GM23338 (cell line): ENCODE data around the gene SLC37A1. TPM values are rescaled to one million over a fixed set of nuclear protein-coding genes. Genes with fewer than 3 reads are reported as not detected.

Source experiments
- ATAC-seq: fragments of 200-7000 bp; cut with Tn5 transposase; 3 replicates; pipeline ENCODE4 v1.9.1; 2020
- DNase-seq: peaks from one replicate; pipeline ENCODE4 v3.0.0-alpha.2; 2015; ENCODE audit warnings: low spot score
- H2AFZ ChIP-seq: fragments of 200-600 bp; sonication (generic); 2 replicates; pipeline ENCODE4 v1.8.0; 2016; ENCODE audit warnings: antibody characterized with exemption, mild to moderate bottlenecking, moderate library complexity
- H3F3A ChIP-seq: fragments of 200-600 bp; sonication (generic); replicated peaks from 2 replicates; pipeline ENCODE4 v1.8.0; 2017; ENCODE audit warnings: antibody characterized with exemption, mixed run types, low read depth
- H3K27ac ChIP-seq: fragments of 200-600 bp; sonication (generic); 2 replicates; pipeline ENCODE4 v1.6.1; 2016; ENCODE audit warnings: low read depth
- H3K27me3 ChIP-seq: fragments of 200-600 bp; sonication (generic); 2 replicates; pipeline ENCODE4 v1.8.0; 2016; ENCODE audit warnings: mild to moderate bottlenecking, mixed run types, moderate library complexity; ENCODE audit not compliant: insufficient read depth
- H3K36me3 ChIP-seq: fragments of 200-600 bp; sonication (generic); 2 replicates; pipeline ENCODE4 v1.8.0; 2016; ENCODE audit warnings: mild to moderate bottlenecking; ENCODE audit not compliant: insufficient read depth
- H3K4me1 ChIP-seq: fragments of 200-600 bp; sonication (generic); 2 replicates; pipeline ENCODE4 v1.8.0; 2016; ENCODE audit warnings: mild to moderate bottlenecking, moderate library complexity; ENCODE audit not compliant: insufficient read depth
- H3K4me2 ChIP-seq: fragments of 200-600 bp; sonication (generic); 2 replicates; pipeline ENCODE4 v1.7.1; 2017; ENCODE audit warnings: mixed run types
- H3K4me3 ChIP-seq: fragments of 200-600 bp; sonication (generic); 2 replicates; pipeline ENCODE4 v1.6.1; 2016; ENCODE audit warnings: mixed run types
- H3K79me2 ChIP-seq: fragments of 200-600 bp; sonication (generic); replicated peaks from 2 replicates; pipeline ENCODE4 v1.8.0; 2017; ENCODE audit warnings: mild to moderate bottlenecking; ENCODE audit not compliant: insufficient read depth
- H3K9me2 ChIP-seq: fragments of 200-600 bp; sonication (generic); 2 replicates; pipeline ENCODE4 v1.8.0; 2017; ENCODE audit not compliant: insufficient read depth
- H4K20me1 ChIP-seq: fragments of 200-600 bp; sonication (generic); replicated peaks from 2 replicates; pipeline ENCODE4 v1.8.0; 2017; ENCODE audit warnings: mild to moderate bottlenecking; ENCODE audit not compliant: insufficient read depth
- H3K27ac Mint-ChIP-seq: 2 replicates; pipeline ENCODE4 v1.8.0; 2020; ENCODE audit warnings: inconsistent platforms, mild to moderate bottlenecking, moderate library complexity, mixed read lengths
- H3K27me3 Mint-ChIP-seq: 3 replicates; pipeline ENCODE4 v1.8.0; 2022; ENCODE audit warnings: low read depth, mild to moderate bottlenecking, moderate library complexity, mixed read lengths, inconsistent platforms; ENCODE audit not compliant: insufficient read depth, poor library complexity
- H3K36me3 Mint-ChIP-seq: 3 replicates; pipeline ENCODE4 v1.8.0; 2021; ENCODE audit warnings: low read depth, mild to moderate bottlenecking, inconsistent platforms, moderate library complexity, mixed read lengths
- H3K4me1 Mint-ChIP-seq: 3 replicates; pipeline ENCODE4 v1.8.0; 2020; ENCODE audit warnings: mild to moderate bottlenecking, inconsistent platforms, mixed read lengths
- H3K4me3 Mint-ChIP-seq: 3 replicates; pipeline ENCODE4 v1.8.0; 2021; ENCODE audit warnings: moderate library complexity, mild to moderate bottlenecking, inconsistent platforms, mixed read lengths
- H3K9me3 Mint-ChIP-seq: 3 replicates; pipeline ENCODE4 v1.8.0; 2020; ENCODE audit warnings: moderate library complexity, mild to moderate bottlenecking, inconsistent platforms, mixed read lengths
- CREB1 ChIP-seq: fragments of 250-450 bp; sonication (Bioruptor Pico); IDR thresholded peaks from 2 replicates; pipeline ENCODE4 v1.5.0; 2020; ENCODE audit warnings: low read depth, mild to moderate bottlenecking, moderate library complexity
- EZH2 ChIP-seq: fragments of 200-600 bp; sonication (generic); IDR thresholded peaks from one replicate; pipeline ENCODE4 v1.8.0; 2017; ENCODE audit warnings: antibody characterized with exemption, mild to moderate bottlenecking, low read depth; ENCODE audit not compliant: unreplicated experiment
- EZH2phosphoT487 ChIP-seq: fragments of 200-600 bp; sonication (generic); IDR thresholded peaks from one replicate; pipeline ENCODE4 v1.8.1; 2018; ENCODE audit warnings: antibody characterized with exemption; ENCODE audit not compliant: unreplicated experiment
- JUNB ChIP-seq: IDR thresholded peaks from one replicate; pipeline ENCODE4 v1.6.1; 2016; ENCODE audit warnings: antibody characterized with exemption; ENCODE audit not compliant: unreplicated experiment
- NANOG ChIP-seq: IDR thresholded peaks from 2 replicates; pipeline ENCODE4 v1.6.1; 2016; ENCODE audit warnings: antibody characterized with exemption, borderline replicate concordance
- POLR2AphosphoS5 ChIP-seq: IDR thresholded peaks from 2 replicates; pipeline ENCODE4 v1.6.1; 2016; ENCODE audit warnings: antibody characterized with exemption, low read depth
- STAT1 ChIP-seq: IDR thresholded peaks from one replicate; pipeline ENCODE4 v1.6.1; 2016; ENCODE audit warnings: antibody characterized with exemption; ENCODE audit not compliant: unreplicated experiment
- ZNF114 ChIP-seq: fragments of 250-450 bp; sonication (Bioruptor Pico); IDR thresholded peaks from 2 replicates; pipeline ENCODE4 v1.5.0; 2020; ENCODE audit warnings: mild to moderate bottlenecking, moderate library complexity
- ZNF331 ChIP-seq: fragments of 250-450 bp; sonication (Bioruptor Pico); IDR thresholded peaks from 2 replicates; pipeline ENCODE4 v1.5.0; 2020; ENCODE audit warnings: low read depth, mild to moderate bottlenecking, moderate library complexity
- polyA plus RNA-seq: library from polyadenylated mRNA; unstranded; fragments of >200 nt; fragmentation: Nextera tagmentation; extraction: Ambion mirVana; gene quantifications from 2 replicates; pipeline ENCODE4 v1.2.1, GENCODE V29; 2016
- total RNA-seq: library from RNA; depleted of rRNA; stranded (reverse); fragments of >200 nt; shearing (Covaris generic); gene quantifications from 2 replicates; pipeline ENCODE4 v1.2.3, GENCODE V29; 2014
- TF ChIP-seq, protein P1 (sequence below), 2 experiments: fragments of 200-600 bp in 1 of 2; sonication (generic) in 1 of 2; conservative IDR thresholded peaks; 2 replicates each; pipeline versions ENCODE4 v1.5.1 to v1.6.1; 2016 to 2017; ENCODE audit warnings: antibody characterized with exemption in 2 of 2, low read depth in 2 of 2, mild to moderate bottlenecking in 2 of 2, moderate library complexity in 1 of 2
- TF ChIP-seq, protein P2 (sequence below): IDR thresholded peaks from one replicate; pipeline ENCODE4 v1.6.1; 2018; ENCODE audit warnings: antibody characterized with exemption; ENCODE audit not compliant: unreplicated experiment
- TF ChIP-seq, protein P3 (sequence below): IDR thresholded peaks from 2 replicates; pipeline ENCODE4 v1.6.1; 2016; ENCODE audit warnings: antibody characterized with exemption

The SLC37A1 gene
- total and polyA plus RNA-seq, 2 experiments from 2014 or later = 14.0 to 30.3 TPM

DNA sequence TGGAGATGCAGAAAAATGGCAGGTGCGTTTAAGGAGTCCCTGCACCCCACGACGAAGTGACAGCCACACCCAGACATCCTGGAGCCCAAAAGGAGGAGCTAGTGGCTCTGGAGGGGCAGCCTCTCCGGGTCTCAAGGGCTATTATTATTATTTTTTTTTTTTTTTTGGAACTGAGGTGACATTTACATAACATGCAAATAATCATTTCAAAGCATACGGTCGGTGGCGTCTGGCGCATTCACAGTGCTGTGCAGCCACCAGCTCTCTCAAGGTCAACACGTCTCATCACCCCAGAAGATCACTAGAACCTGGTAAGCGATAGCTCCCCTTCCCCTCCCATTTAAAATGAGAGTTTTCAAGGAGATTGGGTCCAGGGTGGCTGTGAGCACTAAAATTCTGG is 72.2 kb downstream of the SLC37A1 start:
- H3K27me3 Mint-ChIP-seq = peaks cover 14% of the 10 kb centered on the region
- Histone ChIP-seq H3K4me2 (no peak overlapping the region), H4K20me1 (no peaks in the 10 kb centered on the region), H3K27me3 (no peaks in the 10 kb centered on the region), H3K36me3 (no peaks in the 10 kb centered on the region), H3K79me2 (no peaks in the 10 kb centered on the region), H3F3A (no peaks in the 10 kb centered on the region), H3K27ac (no peak overlapping the region), H2AFZ (no peak overlapping the region), H3K4me1 (no peaks in the 10 kb centered on the region), H3K9me2 (no peaks in the 10 kb centered on the region), H3K4me3 (no peak overlapping the region)
- no peak overlapping the region for H3K27ac Mint-ChIP-seq
- 0 out of 3 replicates have a peak, but pooled peaks cover 2% of the 10 kb centered on the region for H3K36me3 Mint-ChIP-seq
- no peak overlapping the region for H3K4me3 Mint-ChIP-seq
- no peaks in the 10 kb centered on the region for H3K4me1 Mint-ChIP-seq
- DNase-seq = no peak
- TF ChIP-seq, protein P1, sequence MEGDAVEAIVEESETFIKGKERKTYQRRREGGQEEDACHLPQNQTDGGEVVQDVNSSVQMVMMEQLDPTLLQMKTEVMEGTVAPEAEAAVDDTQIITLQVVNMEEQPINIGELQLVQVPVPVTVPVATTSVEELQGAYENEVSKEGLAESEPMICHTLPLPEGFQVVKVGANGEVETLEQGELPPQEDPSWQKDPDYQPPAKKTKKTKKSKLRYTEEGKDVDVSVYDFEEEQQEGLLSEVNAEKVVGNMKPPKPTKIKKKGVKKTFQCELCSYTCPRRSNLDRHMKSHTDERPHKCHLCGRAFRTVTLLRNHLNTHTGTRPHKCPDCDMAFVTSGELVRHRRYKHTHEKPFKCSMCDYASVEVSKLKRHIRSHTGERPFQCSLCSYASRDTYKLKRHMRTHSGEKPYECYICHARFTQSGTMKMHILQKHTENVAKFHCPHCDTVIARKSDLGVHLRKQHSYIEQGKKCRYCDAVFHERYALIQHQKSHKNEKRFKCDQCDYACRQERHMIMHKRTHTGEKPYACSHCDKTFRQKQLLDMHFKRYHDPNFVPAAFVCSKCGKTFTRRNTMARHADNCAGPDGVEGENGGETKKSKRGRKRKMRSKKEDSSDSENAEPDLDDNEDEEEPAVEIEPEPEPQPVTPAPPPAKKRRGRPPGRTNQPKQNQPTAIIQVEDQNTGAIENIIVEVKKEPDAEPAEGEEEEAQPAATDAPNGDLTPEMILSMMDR (conservative IDR thresholded peaks at IDR 0.05; ENCODE audit: low read depth in 2 of 2) = no peak
- no peak for TF ChIP-seq EZH2
- no peak for TF ChIP-seq ZNF114 (CRISPR knock-in tag)
- no peak for TF ChIP-seq CREB1 (CRISPR knock-in tag)
- TF ChIP-seq POLR2AphosphoS5 = no peak
- no peak for TF ChIP-seq EZH2phosphoT487
- no peak for TF ChIP-seq ZNF331
- ATAC-seq = no peak
- no peaks in the 10 kb centered on the region for H3K9me3 Mint-ChIP-seq

DNA sequence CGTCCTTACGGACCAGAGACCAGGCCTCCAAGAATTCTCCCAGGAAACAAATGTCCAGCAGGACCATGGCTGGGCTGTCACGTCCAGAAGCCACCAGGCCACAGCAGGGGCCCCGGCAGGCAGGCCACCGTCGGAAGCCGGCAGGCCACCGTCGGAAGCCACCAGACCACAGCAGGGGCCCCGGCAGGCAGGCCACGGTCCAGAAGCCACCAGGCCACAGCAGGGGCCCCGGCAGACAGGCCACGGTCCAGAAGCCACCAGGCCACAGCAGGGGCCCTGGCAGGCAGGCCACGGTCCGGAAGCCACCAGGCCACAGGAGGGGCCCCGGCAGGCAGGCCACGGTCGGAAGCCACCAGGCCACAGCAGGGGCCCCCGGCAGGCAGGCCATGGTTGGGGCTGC is 72.8 kb downstream of the SLC37A1 start:
- Histone ChIP-seq H3K79me2 (no peaks in the 10 kb centered on the region), H3K4me1 (no peaks in the 10 kb centered on the region), H2AFZ (no peak overlapping the region), H3K36me3 (no peaks in the 10 kb centered on the region), H4K20me1 (no peaks in the 10 kb centered on the region), H3K4me3 (no peak overlapping the region), H3K9me2 (no peaks in the 10 kb centered on the region), H3F3A (no peaks in the 10 kb centered on the region; the same call in 1 of the 2 replicates), H3K27me3 (no peaks in the 10 kb centered on the region), H3K4me2 (no peak overlapping the region), H3K27ac (no peak overlapping the region)
- H3K9me3 Mint-ChIP-seq = no peaks in the 10 kb centered on the region
- no peak overlapping the region for H3K4me3 Mint-ChIP-seq
- DNase-seq = no peak
- ATAC-seq = no peak
- H3K36me3 Mint-ChIP-seq = 0 out of 3 replicates have a peak, but pooled peaks cover under 1% of the 10 kb centered on the region
- H3K27me3 Mint-ChIP-seq = peaks cover 15% of the 10 kb centered on the region
- H3K4me1 Mint-ChIP-seq = no peaks in the 10 kb centered on the region
- no peak overlapping the region for H3K27ac Mint-ChIP-seq
- TF ChIP-seq ZNF114 (CRISPR knock-in tag) = no peak
- TF ChIP-seq STAT1 = no peak
- no peak for TF ChIP-seq ZNF331
- no peak for TF ChIP-seq EZH2
- TF ChIP-seq NANOG = no peak
- TF ChIP-seq, protein P1 (conservative IDR thresholded peaks at IDR 0.05; ENCODE audit: low read depth in 2 of 2) = no peak
- TF ChIP-seq POLR2AphosphoS5 = no peak
- TF ChIP-seq, protein P2, sequence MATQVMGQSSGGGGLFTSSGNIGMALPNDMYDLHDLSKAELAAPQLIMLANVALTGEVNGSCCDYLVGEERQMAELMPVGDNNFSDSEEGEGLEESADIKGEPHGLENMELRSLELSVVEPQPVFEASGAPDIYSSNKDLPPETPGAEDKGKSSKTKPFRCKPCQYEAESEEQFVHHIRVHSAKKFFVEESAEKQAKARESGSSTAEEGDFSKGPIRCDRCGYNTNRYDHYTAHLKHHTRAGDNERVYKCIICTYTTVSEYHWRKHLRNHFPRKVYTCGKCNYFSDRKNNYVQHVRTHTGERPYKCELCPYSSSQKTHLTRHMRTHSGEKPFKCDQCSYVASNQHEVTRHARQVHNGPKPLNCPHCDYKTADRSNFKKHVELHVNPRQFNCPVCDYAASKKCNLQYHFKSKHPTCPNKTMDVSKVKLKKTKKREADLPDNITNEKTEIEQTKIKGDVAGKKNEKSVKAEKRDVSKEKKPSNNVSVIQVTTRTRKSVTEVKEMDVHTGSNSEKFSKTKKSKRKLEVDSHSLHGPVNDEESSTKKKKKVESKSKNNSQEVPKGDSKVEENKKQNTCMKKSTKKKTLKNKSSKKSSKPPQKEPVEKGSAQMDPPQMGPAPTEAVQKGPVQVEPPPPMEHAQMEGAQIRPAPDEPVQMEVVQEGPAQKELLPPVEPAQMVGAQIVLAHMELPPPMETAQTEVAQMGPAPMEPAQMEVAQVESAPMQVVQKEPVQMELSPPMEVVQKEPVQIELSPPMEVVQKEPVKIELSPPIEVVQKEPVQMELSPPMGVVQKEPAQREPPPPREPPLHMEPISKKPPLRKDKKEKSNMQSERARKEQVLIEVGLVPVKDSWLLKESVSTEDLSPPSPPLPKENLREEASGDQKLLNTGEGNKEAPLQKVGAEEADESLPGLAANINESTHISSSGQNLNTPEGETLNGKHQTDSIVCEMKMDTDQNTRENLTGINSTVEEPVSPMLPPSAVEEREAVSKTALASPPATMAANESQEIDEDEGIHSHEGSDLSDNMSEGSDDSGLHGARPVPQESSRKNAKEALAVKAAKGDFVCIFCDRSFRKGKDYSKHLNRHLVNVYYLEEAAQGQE = no peak
- TF ChIP-seq JUNB = no peak
- TF ChIP-seq, protein P3, sequence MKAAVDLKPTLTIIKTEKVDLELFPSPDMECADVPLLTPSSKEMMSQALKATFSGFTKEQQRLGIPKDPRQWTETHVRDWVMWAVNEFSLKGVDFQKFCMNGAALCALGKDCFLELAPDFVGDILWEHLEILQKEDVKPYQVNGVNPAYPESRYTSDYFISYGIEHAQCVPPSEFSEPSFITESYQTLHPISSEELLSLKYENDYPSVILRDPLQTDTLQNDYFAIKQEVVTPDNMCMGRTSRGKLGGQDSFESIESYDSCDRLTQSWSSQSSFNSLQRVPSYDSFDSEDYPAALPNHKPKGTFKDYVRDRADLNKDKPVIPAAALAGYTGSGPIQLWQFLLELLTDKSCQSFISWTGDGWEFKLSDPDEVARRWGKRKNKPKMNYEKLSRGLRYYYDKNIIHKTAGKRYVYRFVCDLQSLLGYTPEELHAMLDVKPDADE = no peak
